Upper lobe of left lung (tissue), 4 donors: ENCODE measurements around the gene PRDX1.

Experiments
- CTCF ChIP-seq, 6 experiments: fragments of 450-650 bp in 4 of 6; fragments of 200-600 bp in 2 of 6; sonication (generic) in 2 of 6; IDR thresholded peaks; one replicate each; pipeline ENCODE4 v1.5.1; 2016 to 2019; ENCODE audit warnings: antibody characterized with exemption in 6 of 6
- EP300 ChIP-seq, 4 donors: sonication (generic); formaldehyde crosslinking; IDR thresholded peaks; one replicate each; pipeline ENCODE4 v1.5.1; 2017; ENCODE audit warnings: antibody characterized with exemption in 4 of 4, control low read depth in 2 of 4
- POLR2A ChIP-seq, 4 donors: fragments of 450-650 bp; IDR thresholded peaks; one replicate each; pipeline ENCODE4 v1.5.1; 2016 to 2017; ENCODE audit warnings: antibody characterized with exemption in 4 of 4, mild to moderate bottlenecking in 2 of 4
- POLR2AphosphoS5 ChIP-seq, 2 donors: sonication (generic); formaldehyde crosslinking; IDR thresholded peaks; one replicate each; pipeline ENCODE4 v1.5.1; 2017; ENCODE audit warnings: antibody characterized with exemption in 2 of 2

GRCh38 chr1:45490121-45490625, 31.5 kb downstream of the PRDX1 start:
- TF ChIP-seq CTCF (IDR thresholded peaks at IDR 0.05): no peak
- TF ChIP-seq POLR2A (IDR thresholded peaks at IDR 0.05): no peak
- no peak for TF ChIP-seq POLR2AphosphoS5 (IDR thresholded peaks at IDR 0.05)
- TF ChIP-seq EP300 (IDR thresholded peaks at IDR 0.05): no peak
